H1 (cell line): Measurements from ENCODE around the gene LECT2. TPM values are rescaled to one million over a fixed set of nuclear protein-coding genes. Genes with fewer than 3 reads are reported as not detected.

ENCODE experiments used
- BACH1 ChIP-seq: IDR thresholded peaks from 2 replicates; pipeline ENCODE4 v1.6.1; 2012; ENCODE audit warnings: low read length, improper control_type of control experiment
- BCL11A ChIP-seq, 2 experiments: IDR thresholded peaks; one replicate each; pipeline ENCODE4 v1.6.1; 2011; ENCODE audit warnings: low read depth in 2 of 2, low read length in 2 of 2, mild to moderate bottlenecking in 2 of 2
- BRCA1 ChIP-seq: IDR thresholded peaks from 2 replicates; pipeline ENCODE4 v1.6.1; 2012; ENCODE audit warnings: low read depth, low read length, improper control_type of control experiment
- CHD2 ChIP-seq: IDR thresholded peaks from 2 replicates; pipeline ENCODE4 v1.6.1; 2012; ENCODE audit warnings: low read length, improper control_type of control experiment
- CHD7 ChIP-seq: fragments of 300-600 bp; sonication (generic); IDR thresholded peaks from 2 replicates; pipeline ENCODE4 v1.7.1; 2012; ENCODE audit warnings: low read length, moderate library complexity, mild to moderate bottlenecking, inconsistent platforms; ENCODE audit not compliant: insufficient replicate concordance
- EZH2 ChIP-seq: fragments of 200-600 bp; sonication (generic); IDR thresholded peaks from 2 replicates; pipeline ENCODE4 v1.7.1; 2012; ENCODE audit warnings: low read depth, mild to moderate bottlenecking, moderate library complexity, low read length, inconsistent platforms; ENCODE audit not compliant: severe bottlenecking
- GABPA ChIP-seq: IDR thresholded peaks from 2 replicates; pipeline ENCODE4 v1.6.1; 2011; ENCODE audit warnings: mild to moderate bottlenecking, low read length, moderate library complexity, borderline replicate concordance; ENCODE audit not compliant: insufficient read depth
- GTF2F1 ChIP-seq: IDR thresholded peaks from 2 replicates; pipeline ENCODE4 v1.6.1; 2012; ENCODE audit warnings: low read depth, low read length, improper control_type of control experiment, borderline replicate concordance
- JUND ChIP-seq: IDR thresholded peaks from 2 replicates; pipeline ENCODE4 v1.6.1; 2011; ENCODE audit warnings: mild to moderate bottlenecking, improper control_type of control experiment, low read length
- KDM1A ChIP-seq: fragments of 200-600, 300-600 bp; sonication (generic); IDR thresholded peaks from 2 replicates; pipeline ENCODE4 v1.7.1; 2016; ENCODE audit warnings: mild to moderate bottlenecking, low read length, borderline replicate concordance
- RAD21 ChIP-seq, 2 experiments: IDR thresholded peaks in 1 of 2; conservative IDR thresholded peaks in 1 of 2; 2 replicates each; pipeline ENCODE4 v1.6.1; 2011; ENCODE audit warnings: low read depth in 2 of 2, low read length in 2 of 2, improper control_type of control experiment in 1 of 2, inconsistent platforms in 1 of 2, mild to moderate bottlenecking in 1 of 2, moderate library complexity in 1 of 2
- polyA plus RNA-seq, 7 experiments: library from polyadenylated mRNA; depleted of rRNA in 3 of 7; stranded (reverse) in 5 of 7; unstranded in 2 of 7; fragments of >200 nt in 5 of 7; fragments of 200-250 nt in 2 of 7; gene quantifications; 1 replicate in 5 of 7; 2 replicates in 1 of 7; 4 replicates in 1 of 7; pipeline versions ENCODE4 v1.2.1 to v1.2.3, GENCODE V29; 2011 to 2013; ENCODE audit warnings: missing spikeins in 2 of 7, mixed read lengths in 2 of 7
- total RNA-seq: library from RNA; stranded (reverse); fragmentation: NEBNext Ultra II Directional; extraction: Animal tissue kit (Norgen Biotek cat#: 25700); gene quantifications from 2 replicates; pipeline ENCODE4 v1.2.1, GENCODE V29; 2021

LECT2 gene
- total and polyA plus RNA-seq, 2 of the 8 experiments (the other 6 are each of a cell fraction or from before 2014, with no cell fraction given): not detected

- TF ChIP-seq CHD7: no peak
- TF ChIP-seq BCL11A (IDR thresholded peaks at IDR 0.05; ENCODE audit: low read depth in 2 of 2, low read length in 2 of 2): no peak
- no peak for TF ChIP-seq KDM1A
- TF ChIP-seq GTF2F1: no peak
- no peak for TF ChIP-seq RAD21 (IDR thresholded peaks at IDR 0.05 in 1 of 2, conservative IDR thresholded peaks at IDR 0.05 in 1 of 2; ENCODE audit: low read depth in 2 of 2, low read length in 2 of 2)
- no peak for TF ChIP-seq BACH1
- no peak for TF ChIP-seq BRCA1
- TF ChIP-seq CHD2: no peak
- no peak for TF ChIP-seq GABPA
- no peak for TF ChIP-seq JUND
- TF ChIP-seq EZH2: no peak
Measured at GRCh38 chr5:135976216-135976615, 21.4 kb upstream of the LECT2 start (continued).
